ENCODE data around the gene PPFIBP1.
"Not testable (repeated sequence)": the region's sequence is repeated elsewhere in the genome, so short reads cannot be mapped to it uniquely, and the experiment has no call there.

Gene PPFIBP1

GRCh38 chr12:27709932-27710591 lies 186.1 kb downstream of the PPFIBP1 start:
- no peak for DNase-seq (ENCODE audit: low read depth in 2 of 2)

DNA sequence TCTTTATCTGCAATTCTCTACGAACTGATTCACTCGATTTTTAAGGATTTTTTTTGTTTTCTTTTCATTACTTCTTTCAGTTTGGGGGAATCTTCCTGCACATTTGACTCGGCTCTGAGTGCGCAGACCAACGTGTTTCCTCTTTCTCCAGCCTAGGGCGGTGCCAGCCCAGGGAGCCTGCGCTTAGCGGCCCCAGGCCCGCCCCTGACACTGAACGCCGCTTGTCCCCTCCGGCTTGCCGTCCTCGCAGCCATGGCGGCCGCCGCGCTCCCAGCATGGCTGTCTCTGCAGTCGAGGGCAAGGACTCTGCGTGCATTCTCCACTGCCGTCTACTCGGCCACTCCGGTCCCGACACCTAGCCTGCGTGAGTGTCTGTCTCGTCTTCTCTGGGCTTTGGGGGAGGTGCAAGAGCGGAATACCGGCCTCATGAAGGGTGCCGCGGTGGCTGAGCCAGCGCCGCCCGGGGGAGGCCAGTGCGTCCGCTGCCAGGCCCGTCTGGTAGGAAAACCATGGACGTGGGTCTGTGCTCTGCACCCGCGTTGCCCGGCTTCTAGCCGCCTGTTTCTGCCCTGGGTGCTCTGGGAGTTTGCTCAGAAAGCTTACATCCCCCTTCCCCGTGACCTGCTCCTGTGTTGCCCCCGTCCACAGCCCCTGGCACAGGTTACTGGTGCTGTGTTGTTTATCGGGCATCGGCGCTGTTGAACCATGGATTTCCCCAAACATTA lies 186.7 kb downstream of the PPFIBP1 start, which contains the start of gene MRPS35:
MRPS35 (plus strand) TSS at position 241 of the 725 bp plus-strand sequence; CDS start at position 253, 12 bp downstream.
- peak; percentile 83 to 84 for DNase-seq (ENCODE audit: low read depth in 2 of 2)

GRCh38 chr12:27711317-27711682 lies 187.3 kb downstream of the PPFIBP1 start:
- DNase-seq (ENCODE audit: low read depth in 2 of 2), result no peak

DNA sequence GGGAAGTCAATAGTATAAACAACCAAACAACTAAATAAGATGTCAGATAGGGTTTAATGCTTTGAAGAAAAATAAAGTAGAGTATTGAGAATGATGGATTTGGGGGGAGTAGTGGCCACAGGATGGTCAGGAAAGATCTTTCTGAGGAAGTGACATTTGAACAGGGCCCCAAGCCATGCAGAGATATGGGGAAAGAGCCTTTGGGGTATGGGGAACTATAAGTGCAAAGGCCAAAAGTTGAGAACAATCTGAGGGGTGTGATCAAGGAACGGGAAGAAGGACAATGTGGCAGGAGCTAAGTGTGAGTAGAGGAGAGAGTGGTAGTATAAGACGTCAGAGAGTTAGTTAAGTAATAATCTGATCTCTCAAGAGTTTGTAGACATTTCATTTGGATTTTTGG lies 188.0 kb downstream of the PPFIBP1 start:
- DNase-seq (ENCODE audit: low read depth in 2 of 2), result no peak

DNA sequence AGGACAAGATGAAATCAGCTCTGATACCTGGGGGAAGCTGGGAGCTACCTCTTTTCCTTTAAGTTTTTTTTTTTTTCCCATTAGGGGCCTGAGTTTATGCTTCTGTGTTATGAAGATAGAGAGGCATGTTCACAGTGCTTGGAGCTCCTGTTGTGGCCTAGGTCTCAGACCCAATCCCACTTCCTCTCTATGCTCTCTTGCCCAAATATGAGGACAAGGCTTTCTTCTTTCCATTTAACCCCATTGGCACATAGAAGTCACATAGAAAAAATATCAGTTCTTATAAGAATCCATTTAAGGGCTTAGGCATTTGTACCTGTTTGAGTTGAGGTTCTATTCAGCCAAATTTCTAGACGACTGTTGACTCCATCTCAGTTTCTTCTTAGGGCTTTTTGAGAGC lies 199.2 kb downstream of the PPFIBP1 start:
- DNase-seq (ENCODE audit: low read depth in 2 of 2), result no peak

GRCh38 chr12:27730097-27730588 lies 206.1 kb downstream of the PPFIBP1 start:
- no peak for DNase-seq (ENCODE audit: low read depth in 2 of 2)

DNA sequence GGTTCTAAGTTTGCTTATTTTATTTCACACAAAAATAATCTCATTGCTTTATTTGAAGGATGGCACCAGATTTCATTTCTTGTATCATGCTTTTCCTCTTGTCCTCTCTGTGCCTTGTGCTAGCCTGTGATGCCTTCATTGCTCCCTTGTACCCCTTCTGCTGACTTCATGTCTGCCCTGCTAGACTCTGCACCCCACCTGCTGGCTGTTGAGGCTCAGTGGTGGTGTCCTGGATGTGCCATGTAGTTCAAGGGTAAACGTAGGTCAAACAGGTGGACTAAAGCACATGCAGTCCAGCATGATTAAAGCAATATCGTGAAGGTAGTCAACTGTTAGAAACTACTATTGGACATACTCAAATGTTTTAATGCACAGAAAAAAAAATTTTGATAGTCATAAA lies 208.3 kb downstream of the PPFIBP1 start:
- DNase-seq (ENCODE audit: low read depth in 2 of 2), result no peak

DNA sequence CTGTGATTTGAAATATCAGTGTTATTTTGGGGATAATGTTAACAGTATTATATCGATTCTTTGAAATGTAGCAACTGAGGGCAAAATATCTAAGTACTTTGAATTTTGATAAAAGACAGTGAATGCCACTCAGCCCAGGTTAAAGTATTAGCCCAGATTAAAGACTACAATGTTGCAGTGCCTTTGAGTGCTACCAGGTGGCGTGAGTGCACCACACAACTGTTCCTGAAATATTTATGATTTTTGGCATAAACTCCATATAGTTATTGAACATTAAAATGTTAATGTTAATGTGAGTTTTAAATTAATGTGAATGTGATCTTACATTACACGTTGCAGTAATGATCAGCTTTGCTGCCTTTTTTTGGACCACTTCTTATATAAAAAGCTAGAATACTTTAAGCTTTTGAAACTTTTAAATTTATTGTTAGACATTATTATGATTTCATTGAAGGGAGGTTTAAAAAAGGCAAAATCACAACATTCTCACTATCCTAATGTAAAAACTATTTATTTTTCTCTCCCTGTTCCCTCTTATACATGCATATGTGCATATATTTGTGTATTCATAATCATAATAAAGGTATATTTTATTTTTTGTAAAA lies 209.1 kb downstream of the PPFIBP1 start:
- peak in 1 of 2 donors; percentile 6 for DNase-seq (ENCODE audit: low read depth in 2 of 2)

GRCh38 chr12:27733791-27734190 lies 209.8 kb downstream of the PPFIBP1 start:
- DNase-seq (ENCODE audit: low read depth in 2 of 2), result no peak

- not testable (repeated sequence) for DNase-seq (ENCODE audit: low read depth in 2 of 2)
Observed at GRCh38 chr12:27734321-27734720, 210.3 kb downstream of the PPFIBP1 start.

GRCh38 chr12:27743601-27744000 lies 219.6 kb downstream of the PPFIBP1 start:
- no peak for DNase-seq (ENCODE audit: low read depth in 2 of 2)

Measured in stimulated activated CD8-positive, alpha-beta memory T cell treated with anti-CD3 and anti-CD28 coated beads, Interleukin-2, amount 100 ng/mL, for 48 hours (primary cell).